Gastrocnemius medialis (tissue), 4 donors: Measurements from ENCODE around the gene MKRN1. TPM values are rescaled to one million over a fixed set of nuclear protein-coding genes. Genes with fewer than 3 reads are reported as not detected.
"Not testable (repeated sequence)": the region's sequence is repeated elsewhere in the genome, so short reads cannot be mapped to it uniquely, and the experiment has no call there.

ENCODE experiments used
- ATAC-seq, 2 donors: fragments of 150-250 bp; one replicate each; pipeline ENCODE4 v1.9.1; 2016
- DNase-seq, 2 donors: peaks; one replicate each; pipeline ENCODE4 v3.0.0-alpha.2; 2019
- H3K27ac ChIP-seq, 4 donors: fragments of 200-600 bp; sonication (generic); 1 replicate in 1 of 4; 2 replicates in 3 of 4; pipeline ENCODE4 v1.5.1; 2016 to 2018; ENCODE audit warnings: mild to moderate bottlenecking in 2 of 4, moderate library complexity in 1 of 4
- H3K27me3 ChIP-seq, 3 donors: fragments of 200-600 bp; sonication (generic) in 2 of 3; 1 replicate in 1 of 3; 2 replicates in 2 of 3; pipeline versions ENCODE4 v1.5.1 to v1.6.0; 2016 to 2019; ENCODE audit warnings: mild to moderate bottlenecking in 1 of 3, moderate library complexity in 1 of 3
- H3K36me3 ChIP-seq, 2 donors: fragments of 200-600 bp; sonication (generic) in 1 of 2; one replicate each; pipeline ENCODE4 v1.5.1; 2017 to 2018
- H3K4me1 ChIP-seq, 2 donors: fragments of 200-600 bp; sonication (generic) in 1 of 2; one replicate each; pipeline ENCODE4 v1.5.1; 2016 to 2017; ENCODE audit warnings: mild to moderate bottlenecking in 2 of 2
- H3K4me3 ChIP-seq, 4 donors: fragments of 200-600 bp; sonication (generic) in 3 of 4; 1 replicate in 1 of 4; 2 replicates in 3 of 4; pipeline ENCODE4 v1.5.1; 2016 to 2019; ENCODE audit warnings: mild to moderate bottlenecking in 2 of 4
- H3K9me3 ChIP-seq, 3 donors: fragments of 200-600 bp; sonication (generic) in 2 of 3; 1 replicate in 1 of 3; 2 replicates in 2 of 3; pipeline ENCODE4 v1.5.1; 2016 to 2019
- POLR2A ChIP-seq, 2 donors: fragments of 450-650 bp; IDR thresholded peaks; one replicate each; pipeline ENCODE4 v1.6.1; 2017; ENCODE audit warnings: antibody characterized with exemption in 2 of 2, mild to moderate bottlenecking in 2 of 2, moderate library complexity in 2 of 2
- in situ Hi-C, 4 donors: fragments of 200-750 bp; cut with MboI; loops; one replicate each; pipeline versions ENCODE4 v1.15.0 to v1.8.0; 2017; ENCODE audit warnings: low sequenced_read_pairs in 4 of 4
- intact Hi-C: fragments of 100-400 bp; cut with DNase I; formaldehyde crosslinking; loops from one replicate; pipeline ENCODE4 v1.15.1; 2023; ENCODE audit warnings: low total_unique reads
- total RNA-seq, 4 donors: library from RNA; depleted of rRNA; stranded (reverse); fragments of >200 nt; gene quantifications; one replicate each; pipeline versions ENCODE4 v1.1.0 to v1.2.3, GENCODE V29; 2016
- TF ChIP-seq, protein P1 (sequence below), 5 experiments: fragments of 450-650 bp in 3 of 5; fragments of 200-600 bp in 2 of 5; sonication (generic) in 2 of 5; IDR thresholded peaks in 4 of 5; conservative IDR thresholded peaks in 1 of 5; 1 replicate in 4 of 5; 2 replicates in 1 of 5; pipeline ENCODE4 v1.5.1; 2016 to 2019; ENCODE audit warnings: antibody characterized with exemption in 5 of 5, mild to moderate bottlenecking in 3 of 5, moderate library complexity in 3 of 5

MKRN1 gene
- total RNA-seq, 4 donors from 2014 or later, result 38.0 to 90.4 (median 64.7) TPM

DNA sequence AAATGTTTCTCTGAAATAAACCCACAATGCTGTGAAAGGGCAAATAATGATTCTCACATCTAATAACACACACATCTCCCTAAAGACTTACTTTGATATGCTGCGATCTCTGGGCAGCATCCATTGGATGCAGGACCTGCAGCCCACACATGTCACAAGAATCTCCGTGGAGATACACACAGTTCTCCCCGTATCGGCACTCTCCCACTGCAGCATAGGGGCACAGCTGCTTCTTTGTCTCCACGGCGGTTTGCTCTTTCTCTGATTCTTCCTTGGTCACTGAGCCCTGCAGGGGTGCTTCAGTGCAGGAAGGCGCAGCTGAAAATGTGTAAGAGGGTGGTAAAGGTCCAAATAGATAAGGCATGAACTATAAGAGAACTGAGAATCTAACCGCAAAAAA is 20.4 kb downstream of the MKRN1 start:
- Histone ChIP-seq H3K36me3 (peaks cover 0 to 72% of the 10 kb centered on the region in 2 donors), H3K9me3 (no peaks in the 10 kb centered on the region), H3K4me3 (no peak overlapping the region), H3K4me1 (no peaks in the 10 kb centered on the region), H3K27ac (no peak overlapping the region), H3K27me3 (no peaks in the 10 kb centered on the region)
- ATAC-seq (no peak), DNase-seq (no peak)
- in situ Hi-C loops, result no loop called here
- no peak for TF ChIP-seq POLR2A (IDR thresholded peaks at IDR 0.05)
- TF ChIP-seq, protein P1, sequence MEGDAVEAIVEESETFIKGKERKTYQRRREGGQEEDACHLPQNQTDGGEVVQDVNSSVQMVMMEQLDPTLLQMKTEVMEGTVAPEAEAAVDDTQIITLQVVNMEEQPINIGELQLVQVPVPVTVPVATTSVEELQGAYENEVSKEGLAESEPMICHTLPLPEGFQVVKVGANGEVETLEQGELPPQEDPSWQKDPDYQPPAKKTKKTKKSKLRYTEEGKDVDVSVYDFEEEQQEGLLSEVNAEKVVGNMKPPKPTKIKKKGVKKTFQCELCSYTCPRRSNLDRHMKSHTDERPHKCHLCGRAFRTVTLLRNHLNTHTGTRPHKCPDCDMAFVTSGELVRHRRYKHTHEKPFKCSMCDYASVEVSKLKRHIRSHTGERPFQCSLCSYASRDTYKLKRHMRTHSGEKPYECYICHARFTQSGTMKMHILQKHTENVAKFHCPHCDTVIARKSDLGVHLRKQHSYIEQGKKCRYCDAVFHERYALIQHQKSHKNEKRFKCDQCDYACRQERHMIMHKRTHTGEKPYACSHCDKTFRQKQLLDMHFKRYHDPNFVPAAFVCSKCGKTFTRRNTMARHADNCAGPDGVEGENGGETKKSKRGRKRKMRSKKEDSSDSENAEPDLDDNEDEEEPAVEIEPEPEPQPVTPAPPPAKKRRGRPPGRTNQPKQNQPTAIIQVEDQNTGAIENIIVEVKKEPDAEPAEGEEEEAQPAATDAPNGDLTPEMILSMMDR (IDR thresholded peaks at IDR 0.05 in 4 of 5, conservative IDR thresholded peaks at IDR 0.05 in 1 of 5), result no peak
- intact Hi-C loops, result no loop called here

DNA sequence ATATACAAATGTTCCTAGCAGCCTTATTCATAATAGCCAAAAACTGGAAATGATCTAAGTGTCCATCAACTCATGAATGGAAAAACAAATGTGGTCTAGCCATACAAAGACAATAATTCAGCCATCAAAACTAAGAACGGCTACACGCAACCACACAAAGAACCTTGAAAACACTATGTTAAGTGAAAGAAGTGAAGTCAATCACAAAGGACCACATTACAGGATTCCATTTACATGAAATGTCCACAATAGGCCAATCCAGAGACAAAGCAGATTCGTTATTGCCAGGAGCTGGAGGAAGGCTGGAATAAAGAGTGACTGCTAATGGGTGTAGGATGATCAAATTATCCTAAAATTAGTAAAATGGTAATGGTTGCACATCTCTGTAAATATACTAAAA is 21.1 kb downstream of the MKRN1 start:
- Histone ChIP-seq H3K27me3 (no peaks in the 10 kb centered on the region), H3K36me3 (peaks cover 0 to 79% of the 10 kb centered on the region in 2 donors), H3K9me3 (no peaks in the 10 kb centered on the region), H3K4me3 (no peak overlapping the region), H3K4me1 (no peaks in the 10 kb centered on the region), H3K27ac (no peak overlapping the region)
- no peak for TF ChIP-seq POLR2A (IDR thresholded peaks at IDR 0.05)
- TF ChIP-seq, protein P1 (IDR thresholded peaks at IDR 0.05 in 4 of 5, conservative IDR thresholded peaks at IDR 0.05 in 1 of 5), result no peak
- intact Hi-C loops, result no loop called here
- DNase-seq (no peak), ATAC-seq (no peak)
- in situ Hi-C loops, result no loop called here

DNA sequence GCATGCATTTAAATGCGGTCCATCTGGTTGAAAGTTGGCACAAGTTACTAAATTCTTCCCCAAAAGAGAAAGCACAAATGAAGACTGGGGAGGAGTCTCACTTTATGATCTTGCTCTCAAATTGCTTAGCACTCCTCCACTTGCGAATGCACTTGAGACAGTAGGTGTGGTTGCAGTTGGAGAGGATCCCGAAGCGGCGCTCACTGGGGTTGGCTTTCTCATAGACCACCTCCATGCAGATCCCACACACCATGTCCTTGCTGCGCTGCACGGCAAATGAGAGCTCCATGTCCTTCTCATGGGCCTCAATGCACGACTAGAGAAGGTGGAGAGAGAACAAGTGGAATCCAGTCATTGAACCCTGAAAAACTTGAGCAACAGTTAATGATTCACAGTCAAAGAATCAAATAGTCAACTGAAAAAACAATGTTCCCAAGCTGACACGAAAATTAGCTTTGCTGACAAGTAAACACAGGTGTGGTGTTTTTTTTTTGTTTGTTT is 22.7 kb downstream of the MKRN1 start:
- in situ Hi-C loops, result no loop called here
- DNase-seq (no peak), ATAC-seq (no peak)
- Histone ChIP-seq H3K27me3 (no peaks in the 10 kb centered on the region), H3K27ac (no peak overlapping the region), H3K4me3 (no peak overlapping the region), H3K4me1 (no peaks in the 10 kb centered on the region), H3K9me3 (no peaks in the 10 kb centered on the region), H3K36me3 (peaks cover 0 to 87% of the 10 kb centered on the region in 2 donors)
- intact Hi-C loops, result no loop called here
- TF ChIP-seq, protein P1 (IDR thresholded peaks at IDR 0.05 in 4 of 5, conservative IDR thresholded peaks at IDR 0.05 in 1 of 5), result no peak
- no peak for TF ChIP-seq POLR2A (IDR thresholded peaks at IDR 0.05)

GRCh38 chr7:140455743-140456142 is 23.6 kb downstream of the MKRN1 start:
- H3K27me3 ChIP-seq, result no peaks in the 10 kb centered on the region
- DNase-seq (no peak), ATAC-seq (no peak)
- in situ Hi-C loops, result no loop called here
- H3K4me1 ChIP-seq, result no peaks in the 10 kb centered on the region
- TF ChIP-seq POLR2A (IDR thresholded peaks at IDR 0.05), result no peak
- TF ChIP-seq, protein P1 (IDR thresholded peaks at IDR 0.05 in 4 of 5, conservative IDR thresholded peaks at IDR 0.05 in 1 of 5), result no peak
- no peak overlapping the region for H3K27ac ChIP-seq
- H3K4me3 ChIP-seq, result no peak overlapping the region
- H3K36me3 ChIP-seq, result peaks cover 0 to 79% of the 10 kb centered on the region in 2 donors
- intact Hi-C loops, result no loop called here
- H3K9me3 ChIP-seq, result no peaks in the 10 kb centered on the region

- Histone ChIP-seq H3K27ac (no peak overlapping the region), H3K9me3 (no peaks in the 10 kb centered on the region), H3K4me1 (no peaks in the 10 kb centered on the region), H3K27me3 (no peaks in the 10 kb centered on the region), H3K36me3 (peaks cover 0 to 74% of the 10 kb centered on the region in 2 donors), H3K4me3 (no peak overlapping the region)
- intact Hi-C loops, result no loop called here
- in situ Hi-C loops, result no loop called here
- no peak for DNase-seq
- ATAC-seq, result no peak
- TF ChIP-seq POLR2A (IDR thresholded peaks at IDR 0.05), result no peak
- TF ChIP-seq, protein P1 (IDR thresholded peaks at IDR 0.05 in 4 of 5, conservative IDR thresholded peaks at IDR 0.05 in 1 of 5), result no peak
Observed at GRCh38 chr7:140454657-140455015, 24.7 kb downstream of the MKRN1 start.

GRCh38 chr7:140453785-140454656 is 25.3 kb downstream of the MKRN1 start:
- intact Hi-C loops, in situ Hi-C loops: not testable (repeated sequence)

More at GRCh38 chr7:140453785-140454656, 25.3 kb downstream of the MKRN1 start:
- H3K27ac ChIP-seq, H3K4me3 ChIP-seq, H3K9me3 ChIP-seq, H3K4me1 ChIP-seq, ATAC-seq, H3K27me3 ChIP-seq, DNase-seq: not testable (repeated sequence)
- peaks cover 0 to 67% of the 10 kb centered on the region in 2 donors for H3K36me3 ChIP-seq
